Erythroblast (primary cell): ENCODE measurements around the gene DEGS1.
A peak's percentile ranks its signal among the peaks of the same experiment; 100 is the strongest.

Source experiments
- GATA1 ChIP-seq: IDR thresholded peaks from 2 replicates; pipeline ENCODE4 v1.6.1; 2011; ENCODE audit warnings: low read depth, mild to moderate bottlenecking, control low read depth, low read length, moderate library complexity
- POLR2A ChIP-seq: IDR thresholded peaks from 2 replicates; pipeline ENCODE4 v1.6.1; 2011; ENCODE audit warnings: mild to moderate bottlenecking, low read length

DNA sequence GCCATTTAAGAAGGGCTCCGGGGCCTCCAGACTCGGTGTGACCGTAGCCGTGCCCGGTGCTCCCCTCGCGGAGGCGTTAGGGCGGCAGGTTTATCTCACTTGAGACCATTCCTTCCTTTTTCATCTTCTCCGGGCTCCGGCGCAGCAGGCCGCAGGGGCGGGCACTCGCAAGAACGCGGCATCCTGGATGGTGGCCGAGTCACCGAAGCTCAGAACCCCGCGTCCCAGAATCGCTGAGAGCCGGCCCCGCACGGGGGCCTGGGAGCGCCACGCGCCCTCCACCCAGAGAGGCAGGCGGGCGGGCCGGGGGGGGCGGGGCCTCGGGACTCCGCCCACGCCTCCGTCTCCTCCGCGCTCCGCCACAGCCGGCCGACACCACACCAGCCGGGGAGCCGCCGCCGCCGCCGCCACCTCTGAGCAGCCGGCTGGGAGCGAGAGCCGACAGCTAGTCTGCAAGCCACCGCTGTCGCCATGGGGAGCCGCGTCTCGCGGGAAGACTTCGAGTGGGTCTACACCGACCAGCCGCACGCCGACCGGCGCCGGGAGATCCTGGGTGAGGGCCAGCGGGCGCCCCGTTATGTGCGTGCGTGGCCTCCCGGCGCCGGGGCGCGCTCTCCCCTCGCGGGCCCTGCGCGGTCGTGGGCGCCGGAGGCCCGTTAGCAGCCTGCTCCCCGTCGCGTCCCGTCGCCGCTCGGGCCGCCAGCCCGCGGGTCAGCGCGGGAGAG, at the start of gene DEGS1:
- peak; percentile 70 for TF ChIP-seq POLR2A
- TF ChIP-seq GATA1: no peak
